ENCODE measurements around the gene THSD4.

THSD4 gene

GRCh38 chr15:71732636-71733035 lies 617.4 kb downstream of the THSD4 start:
- no peak overlapping the region for H3K9ac ChIP-seq (ENCODE audit: low read depth, low read length, poor library complexity, severe bottlenecking)
- H3K9me2 ChIP-seq (replicated peaks; ENCODE audit: low read depth, low read length): no peaks in the 10 kb centered on the region
- no peaks in the 10 kb centered on the region for H3F3A ChIP-seq (ENCODE audit: low read depth)
- H3K79me2 ChIP-seq (ENCODE audit: insufficient read depth, low read length): no peaks in the 10 kb centered on the region
- TF ChIP-seq CTCF (conservative IDR thresholded peaks at IDR 0.05; ENCODE audit: low read length) (no peak), EZH2phosphoT487 (IDR thresholded peaks at IDR 0.05; ENCODE audit: borderline replicate concordance) (no peak)
- peaks cover 10% of the 10 kb centered on the region for H3K27me3 ChIP-seq (ENCODE audit: insufficient read depth, low read length, poor library complexity, severe bottlenecking)
- no peaks in the 10 kb centered on the region for H3K4me1 ChIP-seq (ENCODE audit: insufficient read depth, low read length, poor library complexity, severe bottlenecking)
- H3K9me3 ChIP-seq (ENCODE audit: insufficient read depth, low read depth, low read length): no peaks in the 10 kb centered on the region
- no peak overlapping the region for H3K4me2 ChIP-seq (ENCODE audit: low read depth, low read length, poor library complexity, severe bottlenecking)
- H4K20me1 ChIP-seq (ENCODE audit: insufficient read depth, low read length, poor library complexity, severe bottlenecking): no peaks in the 10 kb centered on the region
- no peak overlapping the region for H3K4me3 ChIP-seq (ENCODE audit: low read length, poor library complexity, severe bottlenecking)
- H2AFZ ChIP-seq (ENCODE audit: low read length): no peak overlapping the region
- H3K36me3 ChIP-seq (ENCODE audit: insufficient read depth, low read length): no peaks in the 10 kb centered on the region

- no peaks in the 10 kb centered on the region for H3K4me1 ChIP-seq (ENCODE audit: insufficient read depth, low read length, poor library complexity, severe bottlenecking)
- no peaks in the 10 kb centered on the region for H3K36me3 ChIP-seq (ENCODE audit: insufficient read depth, low read length)
- TF ChIP-seq CTCF (conservative IDR thresholded peaks at IDR 0.05; ENCODE audit: low read length) (no peak), EZH2phosphoT487 (IDR thresholded peaks at IDR 0.05; ENCODE audit: borderline replicate concordance) (no peak)
- peaks cover 10% of the 10 kb centered on the region for H3K27me3 ChIP-seq (ENCODE audit: insufficient read depth, low read length, poor library complexity, severe bottlenecking)
- no peak overlapping the region for H3K4me3 ChIP-seq (ENCODE audit: low read length, poor library complexity, severe bottlenecking)
- H3K9ac ChIP-seq (ENCODE audit: low read depth, low read length, poor library complexity, severe bottlenecking): no peak overlapping the region
- no peaks in the 10 kb centered on the region for H3K79me2 ChIP-seq (ENCODE audit: insufficient read depth, low read length)
- H4K20me1 ChIP-seq (ENCODE audit: insufficient read depth, low read length, poor library complexity, severe bottlenecking): no peaks in the 10 kb centered on the region
- H3K4me2 ChIP-seq (ENCODE audit: low read depth, low read length, poor library complexity, severe bottlenecking): no peak overlapping the region
- H3K9me3 ChIP-seq (ENCODE audit: insufficient read depth, low read depth, low read length): no peaks in the 10 kb centered on the region
- H3K9me2 ChIP-seq (replicated peaks; ENCODE audit: low read depth, low read length): no peaks in the 10 kb centered on the region
- no peaks in the 10 kb centered on the region for H3F3A ChIP-seq (ENCODE audit: low read depth)
- H2AFZ ChIP-seq (ENCODE audit: low read length): no peak overlapping the region
These were observed 617.9 kb downstream of the THSD4 start for GRCh38 chr15:71733122-71733521.

GRCh38 chr15:71734709-71735384 lies 619.6 kb downstream of the THSD4 start:
- H4K20me1 ChIP-seq (ENCODE audit: insufficient read depth, low read length, poor library complexity, severe bottlenecking): no peaks in the 10 kb centered on the region
- H3K79me2 ChIP-seq (ENCODE audit: insufficient read depth, low read length): no peaks in the 10 kb centered on the region
- H3K27me3 ChIP-seq (ENCODE audit: insufficient read depth, low read length, poor library complexity, severe bottlenecking): peaks cover 10% of the 10 kb centered on the region
- no peak overlapping the region for H3K9ac ChIP-seq (ENCODE audit: low read depth, low read length, poor library complexity, severe bottlenecking)
- no peaks in the 10 kb centered on the region for H3K36me3 ChIP-seq (ENCODE audit: insufficient read depth, low read length)
- TF ChIP-seq EZH2phosphoT487 (IDR thresholded peaks at IDR 0.05; ENCODE audit: borderline replicate concordance) (no peak), CTCF (conservative IDR thresholded peaks at IDR 0.05; ENCODE audit: low read length) (no peak)
- H3K9me2 ChIP-seq (replicated peaks; ENCODE audit: low read depth, low read length): no peaks in the 10 kb centered on the region
- no peak overlapping the region for H3K4me3 ChIP-seq (ENCODE audit: low read length, poor library complexity, severe bottlenecking)
- H3K4me1 ChIP-seq (ENCODE audit: insufficient read depth, low read length, poor library complexity, severe bottlenecking): no peaks in the 10 kb centered on the region
- no peaks in the 10 kb centered on the region for H3K9me3 ChIP-seq (ENCODE audit: insufficient read depth, low read depth, low read length)
- H3K4me2 ChIP-seq (ENCODE audit: low read depth, low read length, poor library complexity, severe bottlenecking): no peak overlapping the region
- H3F3A ChIP-seq (ENCODE audit: low read depth): no peaks in the 10 kb centered on the region
- H2AFZ ChIP-seq (ENCODE audit: low read length): no peak overlapping the region

Measured in Loucy (cell line).